B cell (primary cell): Measurements from ENCODE around the gene EIF4ENIF1.

Experiments used
- CTCF ChIP-seq: fragments of 200-600 bp; IDR thresholded peaks from one replicate; pipeline ENCODE4 v1.8.0; 2022; ENCODE audit warnings: antibody characterized with exemption, mild to moderate bottlenecking
- EZH2 ChIP-seq: IDR thresholded peaks from 2 replicates; pipeline ENCODE4 v1.6.1; 2012; ENCODE audit warnings: borderline replicate concordance, low read depth, mild to moderate bottlenecking, moderate library complexity, low read length; ENCODE audit not compliant: insufficient read depth, poor library complexity, severe bottlenecking

DNA sequence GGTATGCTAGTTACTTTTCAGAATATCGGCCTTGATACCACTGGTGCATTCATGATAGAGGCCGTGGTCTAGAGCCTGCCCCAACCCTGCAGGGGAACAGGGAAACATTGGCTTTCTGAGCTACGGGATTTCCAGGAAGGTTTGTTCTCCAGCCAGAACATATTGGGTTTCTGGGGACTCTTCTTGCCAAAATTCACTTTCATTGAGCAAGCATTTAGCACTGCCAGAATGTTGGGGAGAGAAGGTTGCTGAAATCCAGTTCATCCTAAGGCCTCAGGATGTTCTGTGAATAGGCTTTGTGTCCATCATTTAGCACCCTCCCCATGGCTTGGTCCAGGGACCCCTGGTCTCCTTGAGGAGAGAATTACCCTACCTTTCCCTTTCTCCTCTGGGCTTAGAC is 53.5 kb downstream of the EIF4ENIF1 start:
- TF ChIP-seq CTCF, result no peak
- TF ChIP-seq EZH2, result no peak
